ENCODE results near the gene HLF.

- TF ChIP-seq CTCF (IDR thresholded peaks at IDR 0.05) (no peak), EP300 (IDR thresholded peaks at IDR 0.05) (no peak), POLR2A (IDR thresholded peaks at IDR 0.05) (no peak)
These were observed 23.7 kb upstream of the HLF start for GRCh38 chr17:55241097-55241496.

Measured in ovary (tissue), 3 donors.